ENCODE measurements around the gene GRIK1. TPM values are rescaled to one million over a fixed set of nuclear protein-coding genes. Genes with fewer than 3 reads are reported as not detected.

Gene GRIK1
- total RNA-seq, 1 donor from 2014 or later: 0.39 TPM

- no peak for TF ChIP-seq CTCF (IDR thresholded peaks at IDR 0.05; ENCODE audit: partially characterized antibody, unreplicated experiment)
- Mint-ChIP-seq H3K4me3 (ENCODE audit: unreplicated experiment) (no peak overlapping the region), H3K27me3 (ENCODE audit: unreplicated experiment) (peaks cover 3% of the 10 kb centered on the region), H3K36me3 (ENCODE audit: unreplicated experiment) (no peaks in the 10 kb centered on the region), H3K27ac (ENCODE audit: unreplicated experiment) (no peak overlapping the region), H3K9me3 (ENCODE audit: unreplicated experiment) (no peaks in the 10 kb centered on the region), H3K4me1 (ENCODE audit: low read depth, unreplicated experiment) (peaks cover 6% of the 10 kb centered on the region)
- no peak for DNase-seq
These were observed 52.3 kb downstream of the GRIK1 start for GRCh38 chr21:29887313-29888009.

GRCh38 chr21:29885491-29885890 lies 54.3 kb downstream of the GRIK1 start:
- Mint-ChIP-seq H3K9me3 (ENCODE audit: unreplicated experiment) (no peaks in the 10 kb centered on the region), H3K27me3 (ENCODE audit: unreplicated experiment) (peaks cover 3% of the 10 kb centered on the region), H3K36me3 (ENCODE audit: unreplicated experiment) (no peaks in the 10 kb centered on the region), H3K27ac (ENCODE audit: unreplicated experiment) (no peak overlapping the region), H3K4me3 (ENCODE audit: unreplicated experiment) (no peak overlapping the region), H3K4me1 (ENCODE audit: low read depth, unreplicated experiment) (peaks cover 6% of the 10 kb centered on the region)
- TF ChIP-seq CTCF (IDR thresholded peaks at IDR 0.05; ENCODE audit: partially characterized antibody, unreplicated experiment): no peak
- no peak for DNase-seq

- H3K9me3 Mint-ChIP-seq (ENCODE audit: unreplicated experiment): peaks cover 1% of the 10 kb centered on the region
- no peak overlapping the region for H3K27ac Mint-ChIP-seq (ENCODE audit: unreplicated experiment)
- H3K4me1 Mint-ChIP-seq (ENCODE audit: low read depth, unreplicated experiment): peaks cover 1% of the 10 kb centered on the region
- no peak for DNase-seq
- TF ChIP-seq CTCF (IDR thresholded peaks at IDR 0.05; ENCODE audit: partially characterized antibody, unreplicated experiment): no peak
- H3K36me3 Mint-ChIP-seq (ENCODE audit: unreplicated experiment): no peaks in the 10 kb centered on the region
- H3K4me3 Mint-ChIP-seq (ENCODE audit: unreplicated experiment): no peak overlapping the region
- peaks cover 3% of the 10 kb centered on the region for H3K27me3 Mint-ChIP-seq (ENCODE audit: unreplicated experiment)
These were observed 63.9 kb downstream of the GRIK1 start for GRCh38 chr21:29875873-29876272.

- Mint-ChIP-seq H3K9me3 (ENCODE audit: unreplicated experiment) (peaks cover 1% of the 10 kb centered on the region), H3K4me3 (ENCODE audit: unreplicated experiment) (no peak overlapping the region), H3K27ac (ENCODE audit: unreplicated experiment) (no peak overlapping the region), H3K4me1 (ENCODE audit: low read depth, unreplicated experiment) (peaks cover 1% of the 10 kb centered on the region), H3K36me3 (ENCODE audit: unreplicated experiment) (no peaks in the 10 kb centered on the region), H3K27me3 (ENCODE audit: unreplicated experiment) (peaks cover 3% of the 10 kb centered on the region)
- DNase-seq: no peak
- no peak for TF ChIP-seq CTCF (IDR thresholded peaks at IDR 0.05; ENCODE audit: partially characterized antibody, unreplicated experiment)
These were observed 64.6 kb downstream of the GRIK1 start for GRCh38 chr21:29875036-29875716.

- no peak for DNase-seq
- no peak for TF ChIP-seq CTCF (IDR thresholded peaks at IDR 0.05; ENCODE audit: partially characterized antibody, unreplicated experiment)
- peaks cover 3% of the 10 kb centered on the region for H3K27me3 Mint-ChIP-seq (ENCODE audit: unreplicated experiment)
- no peak overlapping the region for H3K27ac Mint-ChIP-seq (ENCODE audit: unreplicated experiment)
- no peaks in the 10 kb centered on the region for H3K36me3 Mint-ChIP-seq (ENCODE audit: unreplicated experiment)
- H3K4me3 Mint-ChIP-seq (ENCODE audit: unreplicated experiment): no peak overlapping the region
- H3K9me3 Mint-ChIP-seq (ENCODE audit: unreplicated experiment): peaks cover 1% of the 10 kb centered on the region
- peaks cover 1% of the 10 kb centered on the region for H3K4me1 Mint-ChIP-seq (ENCODE audit: low read depth, unreplicated experiment)
These were observed 65.9 kb downstream of the GRIK1 start for GRCh38 chr21:29873908-29874307.
